IMR-90 (cell line): Measurements from ENCODE around the gene HNF1B. TPM values are rescaled to one million over a fixed set of nuclear protein-coding genes. Genes with fewer than 3 reads are reported as not detected.

Experiments
- ATAC-seq: fragments of 200-7000 bp; cut with Tn5 transposase; 2 replicates; pipeline ENCODE4 v1.9.1; 2020; ENCODE audit warnings: low read depth, mild to moderate bottlenecking, moderate library complexity
- BruUV-seq: library from RNA; stranded (reverse); fragments of 400-500 nt; replicated peaks from 2 replicates; lab custom pipeline; 2021; lab: Mats Ljungman, UMichigan
- CTCF ChIA-PET: fragments of 300-600 bp; formaldehyde crosslinking; extraction: SDS; loops from one replicate; lab custom pipeline; 2021; ENCODE audit warnings: antibody characterized with exemption; lab: Yijun Ruan, JAX
- POLR2A ChIA-PET: fragments of 300-600 bp; sonication (Branson Sonifier 250); formaldehyde crosslinking; loops from one replicate; lab custom pipeline; 2022; ENCODE audit warnings: antibody characterized with exemption; ENCODE audit not compliant: unreplicated experiment; lab: Charles Lee
- DNase-seq: peaks from one replicate; pipeline ENCODE4 v3.0.0; 2013
- H2AFZ ChIP-seq: replicated peaks from 2 replicates; pipeline ENCODE3; 2013; ENCODE audit warnings: low read length, mild to moderate bottlenecking; ENCODE audit not compliant: poor library complexity
- H2AK5ac ChIP-seq: 2 replicates; pipeline ENCODE4 v1.6.1; 2013; ENCODE audit warnings: low read depth, low read length, inconsistent platforms
- H2AK9ac ChIP-seq: replicated peaks from 2 replicates; pipeline ENCODE3; 2013; ENCODE audit warnings: mild to moderate bottlenecking, low read depth, low read length, moderate library complexity; ENCODE audit not compliant: poor library complexity
- H2BK120ac ChIP-seq: 2 replicates; pipeline ENCODE4 v1.6.1; 2013; ENCODE audit warnings: low read depth, low read length, inconsistent platforms
- H2BK15ac ChIP-seq: 3 replicates; pipeline ENCODE4 v1.6.1; 2013; ENCODE audit warnings: low read depth, low read length, inconsistent platforms
- H2BK20ac ChIP-seq: 2 replicates; pipeline ENCODE4 v1.6.1; 2013; ENCODE audit warnings: low read depth, mild to moderate bottlenecking, inconsistent platforms, low read length, moderate library complexity
- H2BK5ac ChIP-seq: 2 replicates; pipeline ENCODE4 v1.6.1; 2013; ENCODE audit warnings: mild to moderate bottlenecking, low read depth, low read length, inconsistent platforms; ENCODE audit not compliant: poor library complexity, severe bottlenecking
- H3K14ac ChIP-seq: replicated peaks from 2 replicates; pipeline ENCODE4 v1.6.1; 2013; ENCODE audit warnings: low read depth, low read length, inconsistent platforms
- H3K18ac ChIP-seq: 2 replicates; pipeline ENCODE4 v1.6.1; 2013; ENCODE audit warnings: low read depth, low read length, control low read depth
- H3K23ac ChIP-seq: 2 replicates; pipeline ENCODE4 v1.6.1; 2013; ENCODE audit warnings: low read depth, low read length, inconsistent platforms
- H3K27ac ChIP-seq: 2 replicates; pipeline ENCODE4 v1.5.1; 2013; ENCODE audit warnings: mild to moderate bottlenecking, control low read depth, low read length; ENCODE audit not compliant: insufficient read depth
- H3K27me3 ChIP-seq: 2 replicates; pipeline ENCODE4 v1.6.1; 2013; ENCODE audit warnings: low read length; ENCODE audit not compliant: control insufficient read depth, insufficient read depth
- H3K36me3 ChIP-seq: 2 replicates; pipeline ENCODE4 v1.6.1; 2013; ENCODE audit warnings: low read length, mixed read lengths; ENCODE audit not compliant: control insufficient read depth, insufficient read depth
- H3K4ac ChIP-seq: 2 replicates; pipeline ENCODE4 v1.6.1; 2013; ENCODE audit warnings: low read depth, low read length, inconsistent platforms
- H3K4me1 ChIP-seq: 2 replicates; pipeline ENCODE4 v1.6.1; 2013; ENCODE audit warnings: low read length, mixed read lengths; ENCODE audit not compliant: control insufficient read depth, insufficient read depth
- H3K4me2 ChIP-seq: 2 replicates; pipeline ENCODE4 v1.6.1; 2013; ENCODE audit warnings: low read depth, mild to moderate bottlenecking, control low read depth, low read length, moderate library complexity
- H3K4me3 ChIP-seq: 2 replicates; pipeline ENCODE4 v1.5.1; 2013; ENCODE audit warnings: low read depth, mild to moderate bottlenecking, control low read depth, low read length, moderate library complexity; ENCODE audit not compliant: insufficient read depth
- H3K56ac ChIP-seq: 2 replicates; pipeline ENCODE4 v1.6.1; 2013; ENCODE audit warnings: low read length, inconsistent platforms; ENCODE audit not compliant: insufficient read depth; ENCODE audit errors: extremely low read depth
- H3K79me1 ChIP-seq, 2 experiments: 2 replicates each; pipeline ENCODE4 v1.6.1; 2013; ENCODE audit warnings: low read length in 2 of 2, inconsistent platforms in 1 of 2, low read depth in 1 of 2
- H3K9ac ChIP-seq: 2 replicates; pipeline ENCODE4 v1.6.1; 2013; ENCODE audit warnings: low read depth, low read length, control low read depth
- H3K9me1 ChIP-seq: 2 replicates; pipeline ENCODE4 v1.6.1; 2013; ENCODE audit warnings: low read length, inconsistent platforms; ENCODE audit not compliant: insufficient read depth
- H3K9me3 ChIP-seq: 2 replicates; pipeline ENCODE4 v1.6.1; 2013; ENCODE audit warnings: low read length; ENCODE audit not compliant: control insufficient read depth, insufficient read depth
- H4K20me1 ChIP-seq: 2 replicates; pipeline ENCODE4 v1.6.1; 2013; ENCODE audit warnings: low read length, inconsistent platforms; ENCODE audit not compliant: insufficient read depth
- H4K5ac ChIP-seq: 2 replicates; pipeline ENCODE4 v1.6.1; 2013; ENCODE audit warnings: mild to moderate bottlenecking, low read depth, low read length, control low read depth
- H4K8ac ChIP-seq, 2 experiments: 2 replicates each; pipeline ENCODE4 v1.6.1; 2013; ENCODE audit warnings: low read depth in 2 of 2, low read length in 2 of 2, control low read depth in 1 of 2, inconsistent platforms in 1 of 2
- H4K91ac ChIP-seq: 2 replicates; pipeline ENCODE4 v1.6.1; 2013; ENCODE audit warnings: low read depth, low read length, inconsistent platforms; ENCODE audit not compliant: insufficient read depth
- CEBPB ChIP-seq: IDR thresholded peaks from 2 replicates; pipeline ENCODE4 v1.6.1; 2012; ENCODE audit warnings: low read depth, low read length, improper control_type of control experiment
- ELK1 ChIP-seq: fragments of 150-350 bp; IDR thresholded peaks from 2 replicates; pipeline ENCODE4 v1.6.1; 2016; ENCODE audit warnings: low read depth, mild to moderate bottlenecking, low read length, moderate library complexity, borderline replicate concordance
- RAD21 ChIP-seq: IDR thresholded peaks from 2 replicates; pipeline ENCODE4 v1.6.1; 2012; ENCODE audit warnings: low read length, improper control_type of control experiment
- RFX5 ChIP-seq: IDR thresholded peaks from 2 replicates; pipeline ENCODE4 v1.8.0; 2012; ENCODE audit warnings: low read depth, mild to moderate bottlenecking, low read length, moderate library complexity
- SMC3 ChIP-seq: fragments of 150-350 bp; IDR thresholded peaks from 2 replicates; pipeline ENCODE4 v1.6.1; 2016; ENCODE audit warnings: low read depth, mild to moderate bottlenecking, antibody characterized with exemption, low read length, moderate library complexity
- WGBS, 2 experiments: methylation state at CpG; one replicate each; pipeline versions ENCODE4 v1.1.5 to v1.1.7; 2013; ENCODE audit warnings: missing lambda C conversion rate in 2 of 2; ENCODE audit not compliant: insufficient read length in 1 of 2; ENCODE audit errors: extremely low coverage in 2 of 2; 5-methylcytosine and 5-hydroxymethylcytosine counted together
- dilution Hi-C: fragments of 300-500 bp; cut with HindIII; formaldehyde crosslinking; loops from one replicate; pipeline ENCODE4 v1.14.3; 2018; ENCODE audit warnings: low sequenced_read_pairs; ENCODE audit not compliant: unreplicated experiment
- in situ Hi-C: fragments of 300-500 bp; cut with MboI; formaldehyde crosslinking; loops from 3 replicates; pipeline ENCODE4 v1.14.3; 2019; ENCODE audit warnings: low sequenced_read_pairs, inconsistent platforms, mixed read lengths
- intact Hi-C: fragments of 100-400 bp; cut with micrococcal nuclease; formaldehyde crosslinking; loops from 2 replicates; pipeline ENCODE4 v1.10.0; 2022
- polyA plus RNA-seq, 3 experiments: library from polyadenylated mRNA; depleted of rRNA; stranded (reverse); fragments of >200 nt; gene quantifications; 2 replicates each; pipeline ENCODE4 v1.2.3, GENCODE V29; 2012; ENCODE audit warnings: low replicate concordance in 1 of 3
- total RNA-seq: library from RNA; depleted of rRNA; stranded (reverse); fragments of >200 nt; gene quantifications from 2 replicates; pipeline ENCODE4 v1.2.3, GENCODE V29; 2012
- TF ChIP-seq, protein P1 (sequence below): conservative IDR thresholded peaks from 2 replicates; pipeline ENCODE4 v1.5.1; 2012; ENCODE audit warnings: mild to moderate bottlenecking, low read depth, low read length, improper control_type of control experiment

HNF1B gene
- total and polyA plus RNA-seq, 2 of the 4 experiments (the other 2 are of a cell fraction) = not detected

- no peak for TF ChIP-seq RAD21
Observed at GRCh38 chr17:37743875-37744632, 805 bp downstream of the HNF1B start (continued).

GRCh38 chr17:37743612-37743874 lies 1.3 kb downstream of the HNF1B start:
- no peak for TF ChIP-seq RFX5
- TF ChIP-seq ELK1 = no peak
- TF ChIP-seq SMC3 = no peak
- no peak for TF ChIP-seq CEBPB
- TF ChIP-seq, protein P1, sequence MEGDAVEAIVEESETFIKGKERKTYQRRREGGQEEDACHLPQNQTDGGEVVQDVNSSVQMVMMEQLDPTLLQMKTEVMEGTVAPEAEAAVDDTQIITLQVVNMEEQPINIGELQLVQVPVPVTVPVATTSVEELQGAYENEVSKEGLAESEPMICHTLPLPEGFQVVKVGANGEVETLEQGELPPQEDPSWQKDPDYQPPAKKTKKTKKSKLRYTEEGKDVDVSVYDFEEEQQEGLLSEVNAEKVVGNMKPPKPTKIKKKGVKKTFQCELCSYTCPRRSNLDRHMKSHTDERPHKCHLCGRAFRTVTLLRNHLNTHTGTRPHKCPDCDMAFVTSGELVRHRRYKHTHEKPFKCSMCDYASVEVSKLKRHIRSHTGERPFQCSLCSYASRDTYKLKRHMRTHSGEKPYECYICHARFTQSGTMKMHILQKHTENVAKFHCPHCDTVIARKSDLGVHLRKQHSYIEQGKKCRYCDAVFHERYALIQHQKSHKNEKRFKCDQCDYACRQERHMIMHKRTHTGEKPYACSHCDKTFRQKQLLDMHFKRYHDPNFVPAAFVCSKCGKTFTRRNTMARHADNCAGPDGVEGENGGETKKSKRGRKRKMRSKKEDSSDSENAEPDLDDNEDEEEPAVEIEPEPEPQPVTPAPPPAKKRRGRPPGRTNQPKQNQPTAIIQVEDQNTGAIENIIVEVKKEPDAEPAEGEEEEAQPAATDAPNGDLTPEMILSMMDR = no peak
- no peak overlapping the region for H2BK120ac ChIP-seq
- intact Hi-C loops = no loop called here
- peaks cover 13% of the 10 kb centered on the region for H3K9me3 ChIP-seq
- dilution Hi-C loops = no loop called here
- no peak overlapping the region for H3K23ac ChIP-seq
- no peak overlapping the region for H3K14ac ChIP-seq
- WGBS, 2 experiments = 24% methylated on average over 15 of the region's 19 CpGs; no CpG with 5 or more reads in 1 of the 2 experiments
- H2AK5ac ChIP-seq = no peak overlapping the region
- no peak overlapping the region for H3K4me2 ChIP-seq
- no peak overlapping the region for H3K27ac ChIP-seq
- no peak overlapping the region for H2AFZ ChIP-seq
- ATAC-seq = no peak
- no peak overlapping the region for H2BK15ac ChIP-seq
- no peak overlapping the region for H2AK9ac ChIP-seq
- no peak overlapping the region for H4K8ac ChIP-seq
- no peak overlapping the region for H3K9ac ChIP-seq
- peaks cover 2% of the 10 kb centered on the region; the same call in 1 of the 2 replicates for H3K4me1 ChIP-seq
- BruUV-seq = no TSS peak
- no peak overlapping the region for H2BK20ac ChIP-seq
- H3K18ac ChIP-seq = no peak overlapping the region
- in situ Hi-C loops = no loop called here
- DNase-seq = no peak
- ChIA-PET CTCF (no interaction called here), POLR2A (interaction anchor here (0.6 kb wide), 1 partner anchor 94 kb away, joined by 10 read pairs; no protein-coding TSS in a partner anchor)
- no peak overlapping the region for H3K56ac ChIP-seq
- H4K20me1 ChIP-seq = no peaks in the 10 kb centered on the region
- no peaks in the 10 kb centered on the region for H3K9me1 ChIP-seq
- H3K36me3 ChIP-seq = no peaks in the 10 kb centered on the region
- H3K27me3 ChIP-seq = peaks cover 92% of the 10 kb centered on the region
- no peak overlapping the region for H4K91ac ChIP-seq
- no peak overlapping the region for H3K4me3 ChIP-seq
- no peaks in the 10 kb centered on the region for H3K79me1 ChIP-seq
- H3K4ac ChIP-seq = no peak overlapping the region
- H4K5ac ChIP-seq = no peak overlapping the region
- no peak overlapping the region for H2BK5ac ChIP-seq
